Stimulated activated CD8-positive, alpha-beta memory T cell treated with anti-CD3 and anti-CD28 coated beads, Interleukin-7, amount 100 ng/mL, for 4 hours (primary cell): ENCODE data around the gene JTB.

Source experiments
- DNase-seq, 2 donors: peaks; one replicate each; pipeline ENCODE4 v3.0.0-alpha.2; 2020; ENCODE audit warnings: low read depth in 2 of 2

JTB gene

DNA sequence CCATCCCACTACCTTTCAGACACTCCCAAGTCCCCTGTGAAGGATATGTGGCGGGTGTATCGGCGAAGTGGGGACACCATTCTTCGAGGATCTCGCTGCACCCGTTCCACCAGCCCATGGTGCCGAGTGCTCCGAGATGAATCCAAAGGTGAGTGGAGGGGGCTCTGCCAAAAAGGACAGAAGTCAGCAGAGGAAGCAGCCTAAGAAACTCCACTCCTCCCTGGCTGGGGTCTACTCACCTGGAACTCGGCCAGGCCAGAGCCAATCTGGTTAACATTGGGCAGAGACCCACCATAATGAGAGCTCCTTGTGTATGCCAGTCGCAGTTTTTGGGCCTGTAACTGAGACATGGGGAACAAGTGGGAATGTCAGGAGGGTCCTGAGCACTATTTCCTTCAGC lies 22.6 kb downstream of the JTB start:
- DNase-seq: no peak

DNA sequence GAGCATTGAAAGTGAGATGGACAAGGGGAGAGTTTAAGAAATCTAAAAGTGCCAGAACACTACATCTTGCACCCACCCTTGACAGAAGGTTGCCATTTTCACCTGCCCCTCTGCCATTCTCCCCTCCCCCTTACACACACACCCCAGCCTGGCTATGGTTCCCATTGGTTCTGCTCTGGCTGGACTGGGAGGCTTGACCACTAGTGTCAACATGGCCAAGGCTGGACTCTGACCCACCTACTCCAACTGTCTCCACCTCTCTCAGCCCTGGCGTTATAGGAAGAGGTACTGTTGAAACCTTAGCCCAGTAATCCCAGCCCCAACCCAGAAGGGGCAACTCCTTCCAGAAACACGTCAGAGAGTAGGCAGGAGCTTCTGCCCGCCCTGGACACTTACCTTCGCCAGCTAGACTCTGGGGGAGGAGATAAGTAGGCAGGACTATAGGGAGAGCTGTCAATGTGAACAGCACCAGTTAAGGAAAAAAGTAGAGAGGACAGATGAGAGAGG lies 23.6 kb downstream of the JTB start:
- no peak for DNase-seq

DNA sequence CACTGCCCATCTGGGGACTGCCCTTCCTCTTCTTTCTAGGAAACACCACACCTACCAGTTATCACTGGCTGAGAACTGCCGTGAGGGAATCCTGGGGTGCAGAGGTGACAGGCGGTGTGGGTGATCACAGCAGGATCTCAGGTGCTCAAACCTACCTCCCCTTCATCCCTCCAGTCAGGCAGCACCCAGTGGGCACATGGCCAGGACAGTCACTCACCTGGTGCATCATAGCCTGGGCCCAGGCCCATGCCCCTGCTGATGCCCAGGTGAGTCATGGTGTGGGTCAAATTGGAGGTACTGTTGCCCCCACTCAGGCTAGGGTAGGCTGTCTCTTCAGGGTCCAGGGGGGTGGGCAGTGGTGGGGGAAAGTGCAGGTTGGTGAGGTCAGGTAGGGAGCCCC lies 25.7 kb downstream of the JTB start:
- no peak for DNase-seq

DNA sequence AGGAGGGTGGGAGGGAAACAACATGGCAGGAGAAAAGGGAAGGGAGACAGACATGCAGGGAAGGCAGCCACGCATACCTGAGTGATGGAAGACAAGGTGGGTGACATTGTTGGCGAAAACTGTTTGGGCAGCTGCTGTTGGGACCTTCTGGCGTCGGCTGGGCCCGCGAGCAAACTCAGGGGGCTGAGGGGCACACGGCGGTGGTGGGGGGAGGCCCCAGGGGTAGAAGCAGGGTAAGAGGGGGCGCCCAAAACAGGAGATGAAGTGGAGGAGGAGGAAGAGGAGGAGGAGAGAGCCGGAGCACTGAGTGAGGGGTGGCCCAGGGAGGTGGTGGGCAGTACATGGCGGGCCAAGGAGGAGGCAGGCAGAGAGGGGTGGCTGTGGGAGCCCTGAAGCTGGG lies 26.3 kb downstream of the JTB start:
- DNase-seq: no peak

DNA sequence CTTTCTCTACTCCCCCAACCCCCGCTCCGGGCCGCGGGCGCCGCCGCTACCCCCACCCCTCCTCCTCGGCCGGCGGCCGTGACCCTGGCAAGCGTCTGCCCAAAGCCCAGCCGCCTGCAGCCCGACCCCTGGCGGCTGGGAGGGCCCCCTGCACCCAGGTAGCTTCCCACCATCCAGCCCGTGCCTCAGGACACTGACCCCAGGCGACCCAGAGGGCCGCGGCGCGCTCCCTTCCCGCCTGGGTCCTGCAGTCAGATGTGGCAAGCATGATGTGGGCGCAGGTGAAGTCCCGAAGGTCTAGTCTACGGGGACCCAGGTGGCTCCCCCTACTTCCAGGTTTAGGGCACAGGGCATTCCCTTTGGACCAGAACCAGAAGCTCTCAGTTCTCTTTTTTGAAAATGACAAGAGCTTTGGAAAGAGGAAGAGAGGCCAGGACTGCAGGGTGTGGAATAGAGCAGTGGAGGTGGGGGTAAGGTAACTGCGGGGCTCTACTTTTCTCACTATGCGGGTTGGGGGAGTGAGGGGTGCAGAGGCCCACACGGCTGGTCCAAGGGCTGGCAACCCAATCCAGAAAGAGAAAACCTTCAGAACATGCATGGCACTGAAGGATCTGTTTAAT lies 30.7 kb downstream of the JTB start, which contains the start of gene DENND4B:
DENND4B (minus strand) TSS at position 97 of the 620 bp plus-strand sequence. CDS start 2,344 bp downstream, outside the sequence.
- DNase-seq: peak; percentile 50 to 73

DNA sequence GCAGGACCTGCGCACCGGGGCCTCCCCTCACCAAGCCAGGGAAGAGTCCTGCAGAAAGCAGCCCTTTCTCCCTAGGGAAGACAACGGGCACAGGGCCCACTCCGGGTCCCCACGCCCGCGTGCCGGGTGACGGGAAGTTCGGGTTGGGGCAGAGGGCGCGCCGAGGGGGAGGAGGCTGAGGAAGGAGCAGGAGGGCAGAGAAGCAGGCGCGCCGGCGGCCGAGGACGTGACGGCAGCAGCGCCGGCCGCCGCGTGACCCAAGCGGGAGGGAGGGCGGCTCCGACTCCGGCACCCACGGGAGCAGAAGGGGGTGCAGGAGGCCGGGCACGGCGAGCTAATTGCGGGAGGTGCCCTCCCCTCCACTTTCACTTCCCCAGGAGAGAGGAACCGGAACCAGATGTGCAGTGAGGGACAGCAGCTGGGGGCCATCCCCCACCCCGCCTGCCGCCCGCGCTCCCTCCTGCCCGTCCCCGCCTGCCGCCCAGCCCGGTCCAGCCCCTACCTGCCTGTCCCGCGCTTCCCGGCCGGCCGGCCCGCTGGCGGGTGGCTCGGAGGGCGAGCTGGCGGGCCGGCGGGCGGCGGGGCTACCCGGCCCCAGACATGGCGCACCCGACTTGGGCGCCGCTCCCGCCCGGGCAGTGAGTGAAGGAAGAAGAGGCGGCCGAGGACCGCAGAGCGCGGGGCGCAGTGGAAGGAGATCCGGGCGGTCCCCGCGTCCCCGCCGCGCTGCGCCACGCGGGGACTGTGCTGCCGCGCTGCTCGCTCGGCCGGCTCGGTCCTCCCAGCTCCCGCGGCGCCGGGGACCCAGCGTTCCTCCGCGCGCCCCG lies 31.5 kb downstream of the JTB start:
- DNase-seq: peak; percentile 47 to 72

DNA sequence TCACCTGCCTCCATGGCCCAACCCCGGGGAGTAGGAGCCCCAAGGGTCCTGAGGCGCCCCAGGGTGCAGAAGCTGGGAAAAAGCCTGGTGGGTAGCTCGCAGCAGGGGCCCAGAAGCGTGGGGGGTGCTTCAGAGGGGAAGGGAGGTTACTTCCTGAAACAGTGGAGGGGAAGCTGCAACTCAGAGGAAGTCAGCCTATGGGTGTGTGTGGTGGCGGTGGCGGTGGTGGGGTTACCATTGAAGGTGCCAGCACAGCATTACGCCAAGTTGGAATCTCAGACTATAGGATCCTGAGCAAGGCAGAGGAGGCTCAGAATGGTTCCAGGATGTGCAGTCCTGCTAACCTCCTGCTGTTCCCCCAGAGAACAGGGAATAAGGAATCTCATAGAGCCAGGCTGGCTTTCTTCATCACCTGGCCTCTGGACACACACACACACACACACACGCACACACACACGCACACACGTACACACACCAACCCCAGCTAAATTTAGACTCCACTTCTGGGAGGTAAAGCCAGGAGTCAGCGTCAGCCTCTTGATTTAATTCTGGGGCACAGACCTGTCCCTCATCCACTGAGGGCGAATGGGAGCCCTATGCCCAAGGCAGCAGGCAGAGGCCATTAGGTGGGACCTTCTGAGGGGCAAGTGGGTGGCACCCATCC lies 32.2 kb downstream of the JTB start:
- peak; percentile 69 to 73 for DNase-seq

DNA sequence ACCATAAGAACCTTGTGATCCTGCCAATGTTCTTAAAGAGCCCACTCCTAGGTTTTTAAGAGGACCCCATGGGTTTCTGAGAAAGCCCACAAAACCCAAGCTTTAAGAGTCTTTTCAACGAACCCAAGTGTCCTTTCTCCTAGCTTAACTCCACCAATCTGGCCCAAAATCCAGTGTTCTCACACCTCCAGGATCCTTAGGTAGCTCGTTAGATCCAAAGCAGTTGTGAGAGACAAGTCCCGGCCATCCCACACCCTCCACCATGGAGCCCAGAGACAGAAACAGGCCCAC lies 32.7 kb downstream of the JTB start:
- DNase-seq: no peak

DNA sequence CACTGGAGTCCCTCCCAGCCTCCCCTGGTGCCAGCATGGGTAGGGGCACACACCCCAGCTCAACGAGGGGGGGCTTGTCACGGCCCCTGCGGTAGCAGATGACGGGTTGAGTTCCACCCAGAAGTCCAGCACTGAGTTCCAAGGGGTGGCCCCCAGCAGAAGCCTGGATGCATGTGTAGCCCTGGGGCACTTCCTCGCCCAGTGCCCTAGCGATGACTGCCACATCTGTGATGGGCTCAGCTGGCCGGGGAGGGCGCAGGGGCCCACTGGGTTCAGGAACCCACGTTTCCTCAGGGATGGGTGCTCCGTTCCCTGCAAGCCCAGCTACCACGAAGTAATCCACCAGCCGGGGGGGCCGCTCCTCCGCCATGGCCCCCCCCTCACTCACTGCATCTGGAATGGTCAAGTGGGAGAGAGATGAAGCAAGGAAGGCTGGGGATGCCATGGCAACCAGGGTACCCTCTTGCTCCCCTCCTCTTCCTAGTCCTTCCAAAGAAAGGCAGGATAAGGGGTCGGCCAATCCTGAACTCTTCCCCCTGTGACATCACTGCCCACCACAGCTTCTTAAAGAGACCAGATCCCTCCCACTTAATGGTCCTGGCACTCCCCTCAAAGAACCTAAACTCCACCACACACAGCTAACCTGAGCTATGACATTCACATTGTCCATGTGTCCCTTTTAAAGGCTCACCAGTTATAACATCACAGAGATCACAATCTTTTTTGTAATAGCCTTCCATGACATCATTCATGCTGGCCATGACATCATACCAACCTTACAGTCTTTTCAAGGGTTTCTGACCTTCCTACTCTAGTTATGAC lies 33.3 kb downstream of the JTB start:
- no peak for DNase-seq

DNA sequence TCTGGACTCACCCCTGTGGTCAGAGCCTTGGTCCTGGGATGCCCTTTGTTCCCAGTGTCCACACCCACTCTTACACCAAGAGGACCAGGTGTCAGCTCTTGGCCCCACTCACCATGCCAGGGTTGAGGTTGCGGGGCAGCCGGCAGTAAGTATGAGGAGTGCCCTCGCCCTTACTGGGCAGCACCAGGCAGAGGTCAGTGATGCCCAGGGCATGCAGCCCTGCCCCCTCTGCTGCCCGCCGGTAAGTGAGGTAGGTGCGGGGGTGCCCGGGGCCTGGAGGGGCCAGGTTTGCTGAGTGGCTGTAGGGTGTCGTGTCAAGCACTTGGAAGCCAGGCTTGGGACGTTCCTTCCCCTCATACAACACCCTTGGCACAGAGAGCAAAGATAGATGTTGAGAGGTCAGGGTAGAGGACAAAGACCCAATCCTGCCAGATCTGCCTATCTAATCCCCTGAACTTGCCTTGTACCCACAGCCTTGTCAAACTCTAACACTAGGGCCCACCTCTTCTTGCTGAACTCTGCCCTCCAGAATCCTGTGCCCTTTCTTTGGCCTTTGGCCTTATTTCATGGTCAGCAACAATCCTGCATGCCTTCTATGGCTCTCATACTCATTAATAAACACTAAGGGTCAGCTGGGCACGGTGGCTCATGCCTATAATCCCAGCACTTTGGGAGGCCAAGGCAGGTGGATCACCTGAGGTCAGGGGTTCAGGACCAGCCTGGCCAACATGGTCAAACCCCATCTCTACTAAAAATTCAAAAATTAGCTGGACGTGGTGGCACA lies 34.5 kb downstream of the JTB start:
- no peak for DNase-seq

DNA sequence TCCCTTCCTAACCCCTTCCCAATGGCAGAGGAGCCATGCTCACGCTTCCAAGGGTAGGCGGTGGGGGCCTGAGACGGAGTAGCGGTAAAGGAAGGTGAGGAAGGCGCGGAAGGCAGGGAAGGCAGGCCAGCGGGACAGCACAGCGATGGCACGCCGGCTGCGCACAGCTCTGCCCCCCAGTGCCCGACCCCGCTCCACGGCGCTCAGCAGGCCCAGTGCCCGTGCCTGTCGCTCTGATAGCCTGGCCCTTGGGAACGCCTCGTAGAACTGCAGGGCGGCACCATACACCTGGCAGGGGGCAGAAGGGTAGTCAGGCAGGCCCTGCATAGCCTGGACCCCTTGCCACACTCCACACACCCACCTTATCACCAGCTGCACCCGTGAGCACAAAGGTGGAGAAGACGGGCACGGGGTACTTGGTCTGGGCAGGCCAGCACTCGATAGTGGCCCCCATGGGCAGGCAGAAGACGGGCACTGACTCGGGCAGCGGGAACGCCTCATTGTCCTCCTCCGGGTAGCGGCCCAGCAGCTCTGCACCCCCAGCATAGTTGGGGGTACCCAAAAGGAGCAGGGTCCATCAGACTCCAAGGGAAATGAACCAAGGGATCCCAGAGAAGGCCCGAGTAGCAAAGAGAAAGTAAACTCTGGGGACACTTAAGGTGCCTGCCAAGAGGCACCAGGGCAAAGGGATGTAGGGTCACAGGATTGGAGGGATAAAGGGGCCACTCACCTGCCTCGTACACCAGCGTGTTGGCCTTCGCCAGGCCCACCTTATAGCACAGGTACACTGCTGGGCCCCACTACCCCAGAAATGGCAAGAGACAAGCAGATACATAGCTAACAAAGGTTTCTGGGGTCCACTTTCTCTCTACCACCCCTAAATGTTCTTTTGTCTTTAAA lies 35.4 kb downstream of the JTB start:
- DNase-seq: no peak

DNA sequence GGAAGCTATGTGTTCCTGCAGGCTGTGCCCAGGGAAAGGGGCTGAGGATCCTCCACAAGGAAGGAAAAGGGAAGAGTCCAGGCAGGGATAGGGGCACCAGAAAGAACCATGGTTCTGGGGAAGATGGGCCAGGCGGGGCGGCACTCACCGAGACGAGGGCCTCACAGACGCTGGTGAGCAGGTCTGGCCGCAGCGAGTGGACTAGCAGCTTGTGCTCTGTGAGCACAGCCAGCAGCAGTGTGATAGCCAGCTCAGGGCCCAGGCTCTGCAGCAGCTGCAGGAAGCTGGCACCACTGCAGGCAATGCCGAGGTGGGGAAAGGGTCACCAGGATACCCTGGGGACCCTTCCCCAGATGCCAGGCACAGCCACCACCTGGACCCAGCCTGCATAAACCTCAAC lies 36.7 kb downstream of the JTB start:
- no peak for DNase-seq

DNA sequence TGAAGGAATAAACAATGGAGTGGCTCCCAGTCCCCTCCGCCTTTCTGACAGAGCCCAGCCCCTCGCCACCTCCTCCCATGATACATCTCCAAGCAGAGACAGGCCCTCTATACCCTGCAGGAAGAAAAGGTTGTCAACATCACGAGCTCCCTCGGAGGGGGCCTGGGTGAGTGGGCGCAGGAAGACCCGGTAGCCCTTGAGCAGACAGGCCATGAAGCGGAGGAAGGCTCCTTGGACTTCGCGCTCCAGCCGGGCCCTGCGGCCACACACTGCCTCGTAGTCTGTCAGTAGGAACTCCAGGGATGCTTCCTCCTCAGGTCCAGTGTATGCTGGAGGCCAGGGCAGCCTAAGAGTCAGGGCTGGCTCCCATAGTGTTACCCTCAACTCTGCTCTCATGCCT lies 38.0 kb downstream of the JTB start:
- DNase-seq: no peak

DNA sequence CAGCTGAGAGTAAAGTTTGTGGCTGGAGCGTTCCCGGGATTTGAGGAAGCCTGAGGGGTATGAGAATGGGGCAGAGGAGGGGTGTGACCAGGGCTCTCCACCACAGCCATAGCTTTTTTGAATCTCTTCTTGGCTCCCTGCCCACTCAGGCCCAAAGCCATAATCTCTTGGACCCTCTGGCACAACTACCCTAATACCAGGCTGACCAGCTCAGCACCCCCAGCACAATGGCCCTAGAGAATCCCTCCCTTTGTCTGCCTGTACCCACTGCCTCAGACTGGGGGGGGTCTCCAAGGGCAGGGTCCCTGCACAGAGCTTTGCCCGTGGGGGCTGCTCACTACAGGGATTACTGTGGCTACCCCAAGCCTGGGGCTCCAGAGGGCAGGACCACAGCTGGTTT lies 38.5 kb downstream of the JTB start:
- no peak for DNase-seq

DNA sequence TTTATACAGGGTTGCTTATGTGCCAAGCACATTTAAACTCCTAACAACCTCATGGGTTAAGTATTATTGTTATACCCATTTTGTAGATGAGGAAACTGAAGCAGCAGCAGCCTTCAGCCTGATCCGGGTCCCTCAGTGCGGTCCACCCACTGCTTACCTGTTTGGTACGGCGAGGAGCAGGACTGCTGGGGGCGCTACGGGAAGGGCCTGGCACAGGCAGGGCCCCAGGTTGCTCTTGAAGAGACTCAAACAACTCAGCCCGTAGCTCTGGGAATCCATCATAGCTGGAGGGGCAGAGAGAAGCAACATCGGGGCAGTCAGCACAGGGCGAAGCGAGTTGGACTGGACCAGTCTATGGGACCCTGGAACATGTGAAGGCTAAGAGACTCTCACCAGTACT lies 40.1 kb downstream of the JTB start:
- no peak for DNase-seq

DNA sequence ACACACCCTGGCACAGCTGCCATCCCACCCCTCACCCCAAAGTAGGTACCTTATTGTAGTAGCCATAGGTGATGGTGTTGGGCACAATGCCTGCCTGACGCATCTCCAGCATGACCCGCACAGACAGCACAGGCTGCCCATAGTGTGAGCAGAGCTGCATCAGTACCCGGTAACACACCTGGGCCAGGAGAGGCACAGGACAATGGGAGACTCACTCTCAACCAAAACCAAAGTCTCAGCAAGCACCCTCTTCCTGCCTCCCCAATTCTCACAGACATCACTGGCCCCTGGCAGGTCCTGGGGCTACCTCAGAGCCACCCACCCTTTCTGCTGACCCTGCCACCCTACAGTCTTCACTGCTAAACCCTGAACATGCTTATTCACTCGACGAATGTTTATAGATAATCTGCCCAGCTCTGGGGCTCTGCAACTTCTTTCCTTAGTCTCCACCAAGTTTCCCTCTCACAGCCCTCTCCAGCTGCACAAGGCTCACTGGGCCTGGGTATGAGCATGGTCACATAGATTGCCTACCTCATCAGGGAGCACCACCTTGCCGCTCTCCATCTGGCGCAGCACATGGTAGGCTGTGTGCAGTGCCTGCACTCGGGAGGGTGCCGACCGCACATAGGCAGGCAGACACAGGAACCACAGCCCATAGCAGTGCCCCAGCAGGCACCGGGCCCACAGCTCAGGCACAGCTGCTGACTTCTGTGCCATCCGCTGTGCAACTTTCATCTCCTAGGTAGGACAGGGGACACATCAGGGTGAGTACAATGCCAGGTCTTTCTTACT lies 41.3 kb downstream of the JTB start:
- no peak for DNase-seq

DNA sequence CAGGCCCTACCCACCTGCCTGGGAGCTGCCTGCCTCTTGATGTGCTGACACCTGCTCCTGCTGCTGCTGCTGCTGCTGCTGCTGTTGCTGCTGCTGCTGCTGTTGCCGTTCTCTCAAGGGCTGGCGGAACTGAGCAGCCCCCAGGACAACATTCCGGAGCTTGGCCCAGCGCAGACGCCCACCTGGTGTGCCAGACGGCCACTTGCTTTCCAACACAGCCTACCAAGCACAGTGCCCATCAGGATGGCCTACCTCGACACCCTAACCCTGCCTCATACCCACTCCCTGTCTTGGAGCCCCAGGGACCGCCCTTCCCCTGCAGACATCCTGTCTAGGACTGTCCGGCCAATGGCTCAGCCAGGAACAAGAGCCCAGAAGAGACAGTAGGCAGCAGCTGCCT lies 42.7 kb downstream of the JTB start:
- DNase-seq: no peak

DNA sequence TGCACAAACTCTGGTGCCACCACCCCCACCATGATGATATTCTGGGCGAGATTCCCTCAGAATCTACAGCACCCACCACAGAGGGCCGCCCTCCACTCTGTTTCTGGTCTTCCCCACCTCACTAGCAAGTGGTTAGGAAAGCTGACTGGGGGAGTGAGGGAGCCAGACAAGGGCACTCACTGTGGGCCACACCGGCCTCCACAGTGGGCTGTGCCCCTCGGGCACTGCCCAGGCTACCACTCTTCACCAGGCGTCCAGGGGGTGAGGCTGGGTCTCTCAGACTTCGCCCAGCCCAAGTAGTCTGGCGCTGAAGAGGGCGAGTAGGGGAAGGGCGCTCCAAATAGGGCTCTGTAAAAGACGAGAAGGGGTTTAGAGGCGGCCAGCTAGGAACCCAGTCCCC lies 43.5 kb downstream of the JTB start:
- DNase-seq: no peak

DNA sequence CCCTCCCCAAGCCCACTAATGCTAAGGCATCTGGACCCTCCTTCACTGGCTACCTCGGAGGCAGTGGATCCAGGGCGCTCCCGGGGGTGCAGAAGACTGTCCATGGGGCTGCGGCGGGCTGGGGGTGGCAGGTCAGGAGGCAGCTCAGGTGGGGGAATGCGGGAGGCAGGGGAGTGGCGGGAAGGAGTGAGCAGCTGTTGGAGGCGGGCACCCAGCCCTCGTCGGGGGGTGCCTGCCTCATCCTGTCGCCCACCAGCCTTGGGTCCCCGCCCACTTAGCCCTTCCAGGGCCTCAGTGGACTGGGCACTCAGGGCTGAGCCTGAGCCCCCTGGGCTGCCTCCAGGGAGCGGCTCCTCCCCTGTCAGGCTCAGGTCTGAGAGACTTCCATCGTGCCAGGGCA lies 44.0 kb downstream of the JTB start:
- no peak for DNase-seq
